GM21526 (cell line): Measurements from ENCODE around the gene CDHR2.

Experiments
- ATAC-seq: cut with Tn5 transposase; IDR thresholded peaks from one replicate; pipeline ENCODE4 v1.9.1; 2021; ENCODE audit warnings: moderate library complexity; ENCODE audit not compliant: unreplicated experiment, low FRiP score

CDHR2 gene, protein sequence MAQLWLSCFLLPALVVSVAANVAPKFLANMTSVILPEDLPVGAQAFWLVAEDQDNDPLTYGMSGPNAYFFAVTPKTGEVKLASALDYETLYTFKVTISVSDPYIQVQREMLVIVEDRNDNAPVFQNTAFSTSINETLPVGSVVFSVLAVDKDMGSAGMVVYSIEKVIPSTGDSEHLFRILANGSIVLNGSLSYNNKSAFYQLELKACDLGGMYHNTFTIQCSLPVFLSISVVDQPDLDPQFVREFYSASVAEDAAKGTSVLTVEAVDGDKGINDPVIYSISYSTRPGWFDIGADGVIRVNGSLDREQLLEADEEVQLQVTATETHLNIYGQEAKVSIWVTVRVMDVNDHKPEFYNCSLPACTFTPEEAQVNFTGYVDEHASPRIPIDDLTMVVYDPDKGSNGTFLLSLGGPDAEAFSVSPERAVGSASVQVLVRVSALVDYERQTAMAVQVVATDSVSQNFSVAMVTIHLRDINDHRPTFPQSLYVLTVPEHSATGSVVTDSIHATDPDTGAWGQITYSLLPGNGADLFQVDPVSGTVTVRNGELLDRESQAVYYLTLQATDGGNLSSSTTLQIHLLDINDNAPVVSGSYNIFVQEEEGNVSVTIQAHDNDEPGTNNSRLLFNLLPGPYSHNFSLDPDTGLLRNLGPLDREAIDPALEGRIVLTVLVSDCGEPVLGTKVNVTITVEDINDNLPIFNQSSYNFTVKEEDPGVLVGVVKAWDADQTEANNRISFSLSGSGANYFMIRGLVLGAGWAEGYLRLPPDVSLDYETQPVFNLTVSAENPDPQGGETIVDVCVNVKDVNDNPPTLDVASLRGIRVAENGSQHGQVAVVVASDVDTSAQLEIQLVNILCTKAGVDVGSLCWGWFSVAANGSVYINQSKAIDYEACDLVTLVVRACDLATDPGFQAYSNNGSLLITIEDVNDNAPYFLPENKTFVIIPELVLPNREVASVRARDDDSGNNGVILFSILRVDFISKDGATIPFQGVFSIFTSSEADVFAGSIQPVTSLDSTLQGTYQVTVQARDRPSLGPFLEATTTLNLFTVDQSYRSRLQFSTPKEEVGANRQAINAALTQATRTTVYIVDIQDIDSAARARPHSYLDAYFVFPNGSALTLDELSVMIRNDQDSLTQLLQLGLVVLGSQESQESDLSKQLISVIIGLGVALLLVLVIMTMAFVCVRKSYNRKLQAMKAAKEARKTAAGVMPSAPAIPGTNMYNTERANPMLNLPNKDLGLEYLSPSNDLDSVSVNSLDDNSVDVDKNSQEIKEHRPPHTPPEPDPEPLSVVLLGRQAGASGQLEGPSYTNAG (N-terminal part only)

DNA sequence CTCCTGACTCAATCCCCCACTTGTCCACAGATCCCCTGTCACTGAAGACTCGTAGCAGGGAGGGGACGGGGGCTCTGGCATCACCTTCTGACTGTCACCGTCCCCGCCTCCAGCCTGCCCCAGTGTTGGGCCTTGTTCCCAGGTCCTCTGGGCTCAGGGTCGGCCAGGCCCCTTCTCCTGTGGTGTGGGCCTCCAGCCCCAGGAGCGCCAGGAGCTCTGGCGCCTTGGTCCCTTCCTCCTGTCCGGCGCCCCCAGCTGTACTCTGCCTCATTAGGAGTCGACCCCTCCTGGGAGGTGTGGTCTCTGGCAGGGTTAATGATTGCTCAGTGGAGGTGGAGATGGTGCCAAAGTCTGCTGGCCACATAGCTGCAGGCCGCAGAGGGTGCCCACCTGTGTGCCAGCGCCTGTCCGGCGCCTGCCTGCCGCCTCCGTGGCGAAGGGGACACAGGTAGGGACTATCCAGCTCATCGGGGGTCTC lies at the start of gene CDHR2:
Gene CDHR2 (plus strand): TSS at position 376 of the 478 bp plus-strand sequence. CDS start 16,011 bp downstream, outside the sequence.
- ATAC-seq = no peak

DNA sequence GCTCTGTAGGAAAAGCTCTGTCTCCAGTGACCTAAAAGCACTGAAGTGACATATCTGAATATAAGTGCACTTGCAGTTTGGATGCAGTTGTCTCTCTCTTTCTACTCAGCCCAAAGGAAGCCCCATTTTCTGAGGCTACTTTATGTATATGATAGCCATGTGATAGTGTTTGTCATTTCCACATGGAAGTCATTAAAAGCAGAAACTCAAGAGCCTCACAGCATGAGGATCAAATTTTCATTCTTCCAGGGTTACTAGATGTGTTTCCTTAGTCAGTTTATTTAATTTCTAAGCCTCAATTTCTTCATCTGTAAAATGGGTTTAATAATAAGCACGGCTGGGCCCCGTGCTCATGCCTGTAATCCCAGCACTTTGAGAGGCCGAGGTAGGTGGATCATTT lies 48.6 kb upstream of the CDHR2 start:
- ATAC-seq = no peak

DNA sequence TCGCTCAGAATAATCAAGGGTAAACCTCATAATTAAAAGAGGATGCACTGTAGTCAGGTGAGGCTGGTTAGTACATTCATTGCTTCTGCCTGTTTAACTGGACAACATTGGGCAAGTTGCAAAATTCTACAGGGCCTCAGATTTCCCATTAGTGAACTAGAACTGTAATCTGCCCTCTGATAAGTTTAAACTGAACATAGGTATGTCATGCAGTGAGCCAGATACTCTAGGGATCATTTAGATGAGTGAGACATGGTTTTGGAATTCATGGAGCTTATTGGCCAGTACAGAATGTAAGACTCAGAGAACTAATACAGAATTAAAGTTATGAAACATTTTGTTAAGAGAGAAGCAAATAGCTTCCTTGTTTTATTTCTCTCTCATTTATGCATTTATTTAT lies 47.8 kb upstream of the CDHR2 start:
- no peak for ATAC-seq

DNA sequence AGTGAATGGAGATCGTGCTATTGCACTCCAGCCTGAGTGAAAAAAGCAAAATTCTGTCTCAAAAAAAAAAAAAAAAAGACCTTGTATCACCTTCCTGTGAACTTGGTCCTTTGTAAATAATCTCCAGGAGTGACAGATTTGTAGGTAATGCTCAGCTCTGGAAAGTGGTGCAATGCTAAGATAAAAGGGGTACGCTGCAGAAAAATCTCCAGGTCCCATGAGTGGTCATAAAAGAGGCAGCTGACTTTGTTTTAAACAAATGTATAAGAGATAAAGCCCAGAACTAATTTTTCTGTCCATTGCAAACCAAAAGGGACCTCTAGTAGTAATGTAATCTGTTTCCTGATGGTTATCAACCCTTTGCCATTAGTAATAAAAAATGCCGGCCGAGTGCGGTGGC lies 45.6 kb upstream of the CDHR2 start:
- no peak for ATAC-seq

DNA sequence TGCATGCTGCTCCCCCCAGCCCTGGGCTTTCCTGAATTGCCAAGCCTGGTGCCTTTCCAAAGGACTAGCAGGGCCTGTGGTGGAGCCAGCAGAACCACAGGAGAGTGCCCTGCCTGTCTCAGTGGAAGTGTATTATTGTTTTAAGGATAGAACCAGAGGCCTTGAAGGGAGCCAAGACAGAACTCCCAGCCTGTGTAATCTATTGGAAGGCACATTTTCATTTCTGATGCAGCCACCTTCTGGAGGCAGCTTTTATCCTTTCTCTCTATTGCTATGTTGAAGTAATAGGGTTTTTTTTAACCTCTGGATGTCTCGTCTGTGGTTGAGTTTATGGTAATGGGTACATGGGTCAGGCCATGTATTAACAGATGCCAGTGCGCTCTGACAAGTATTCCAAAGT lies 41.2 kb upstream of the CDHR2 start:
- ATAC-seq = no peak

DNA sequence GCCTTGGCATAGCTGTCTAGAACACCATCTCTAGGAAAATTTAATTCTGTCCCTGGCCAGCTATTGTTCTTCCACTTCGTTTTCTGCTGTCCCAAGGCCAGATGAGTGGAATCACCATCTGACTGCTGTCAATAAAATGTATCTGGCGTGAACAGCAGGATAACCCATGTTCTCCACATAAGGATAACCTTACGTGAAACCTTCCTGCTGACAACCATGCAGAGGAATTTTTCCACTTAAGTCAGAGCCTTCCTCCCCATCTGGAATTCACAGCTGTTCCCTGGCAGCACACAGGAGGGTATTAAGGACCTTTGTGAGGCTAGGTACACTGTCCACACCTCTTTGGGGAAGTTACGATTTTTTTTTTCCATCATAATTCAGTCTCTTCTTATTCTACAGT lies 40.5 kb upstream of the CDHR2 start:
- no peak for ATAC-seq

DNA sequence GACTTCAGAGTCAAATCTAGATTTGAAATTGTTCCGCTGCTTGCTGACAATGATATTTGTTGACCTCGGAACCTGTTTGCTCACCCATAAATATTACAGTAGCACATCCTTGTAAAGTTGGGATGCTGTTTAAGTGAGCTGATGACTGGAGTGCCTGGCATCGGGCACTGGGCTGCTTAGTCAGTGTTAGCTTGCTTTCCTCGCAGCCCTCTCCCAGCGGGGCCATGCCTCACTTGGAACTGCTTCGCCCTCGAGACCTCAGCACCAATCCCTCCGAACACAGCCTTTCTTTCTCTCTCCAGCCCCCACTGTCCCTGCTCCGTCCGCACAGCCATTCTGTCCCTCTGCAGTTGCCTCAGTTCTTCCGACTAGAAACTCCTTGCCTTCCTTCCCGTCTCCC lies 35.4 kb upstream of the CDHR2 start:
- no peak for ATAC-seq

DNA sequence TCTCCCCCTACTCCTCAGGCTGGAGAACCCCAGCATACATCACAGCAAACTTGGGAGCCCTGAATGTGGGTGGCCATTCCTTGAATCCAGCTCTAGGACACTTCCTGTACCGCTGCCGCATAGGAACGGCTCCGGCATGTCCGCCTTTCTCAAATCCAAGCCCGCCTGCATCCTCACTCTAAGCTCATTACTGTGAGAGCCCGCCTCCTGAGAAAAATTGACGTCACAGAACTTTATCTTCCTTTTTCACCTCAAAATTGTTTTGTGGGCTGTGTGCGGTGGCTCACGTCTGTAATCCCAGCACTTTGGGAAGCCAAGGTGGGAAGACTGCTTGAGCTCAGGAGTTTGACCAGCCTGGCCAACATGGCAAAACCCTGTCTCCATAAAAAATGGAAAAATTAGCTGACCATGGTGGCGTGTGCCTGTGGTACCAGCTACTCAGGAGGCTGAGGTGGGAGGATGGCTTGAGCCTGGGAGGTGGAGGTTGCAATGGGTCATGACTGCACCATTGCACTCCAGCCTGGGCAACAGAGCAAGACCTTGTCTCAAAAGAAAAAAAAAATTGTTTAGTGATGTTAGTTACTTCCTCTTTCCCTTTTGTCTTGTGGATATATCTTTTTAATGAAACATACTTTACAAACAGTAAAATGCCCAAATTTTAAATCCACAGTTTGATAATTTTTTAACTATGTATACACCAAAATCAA lies 34.7 kb upstream of the CDHR2 start:
- ATAC-seq = no peak

DNA sequence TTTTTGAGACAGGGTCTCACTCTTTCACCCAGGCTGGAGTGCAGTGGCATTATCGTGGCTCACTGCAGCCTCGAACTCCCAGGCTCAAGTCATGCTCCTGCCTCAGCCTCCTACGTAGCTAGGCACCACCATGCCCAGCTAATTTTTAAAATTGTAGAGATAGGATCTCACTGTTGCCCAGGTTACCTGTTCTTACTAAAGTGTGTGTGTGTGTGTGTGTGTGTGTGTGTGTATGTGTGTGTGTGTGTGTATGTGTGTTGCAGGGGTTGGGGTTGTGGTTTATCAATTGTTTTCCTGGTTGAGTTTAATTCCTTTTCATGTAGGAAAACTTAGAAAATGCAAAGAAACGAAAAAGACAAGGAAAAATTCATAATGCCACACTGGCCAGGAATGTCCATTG lies 33.7 kb upstream of the CDHR2 start:
- ATAC-seq = no peak

DNA sequence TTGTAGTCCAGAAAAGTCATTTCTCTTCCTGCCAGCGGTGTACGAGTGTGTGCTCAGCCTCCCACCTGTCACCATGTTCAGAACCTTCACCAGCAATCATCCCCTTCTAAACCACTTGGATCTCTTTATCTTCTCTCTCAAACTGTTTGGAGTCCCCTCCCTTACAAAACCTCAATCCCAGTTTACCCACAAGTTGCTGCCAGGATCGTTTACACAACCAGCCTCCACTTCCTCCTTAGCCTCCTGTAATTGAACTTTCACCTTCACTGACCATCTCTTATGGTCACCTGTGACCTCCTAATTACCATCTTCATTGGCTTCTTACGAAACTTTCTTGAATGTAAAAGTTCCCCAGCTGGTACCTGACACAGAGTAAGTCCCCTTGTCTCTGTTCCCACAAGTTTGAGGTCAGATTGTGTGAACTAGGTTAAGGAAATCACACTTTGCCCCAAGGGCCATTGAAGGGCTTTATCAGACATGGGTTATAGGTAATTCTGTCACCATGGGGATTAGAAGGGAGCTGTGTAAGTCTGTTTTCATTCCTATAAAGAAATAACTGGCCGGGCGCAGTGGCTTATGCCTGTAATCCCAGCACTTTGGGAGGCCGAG lies 32.0 kb upstream of the CDHR2 start:
- no peak for ATAC-seq

DNA sequence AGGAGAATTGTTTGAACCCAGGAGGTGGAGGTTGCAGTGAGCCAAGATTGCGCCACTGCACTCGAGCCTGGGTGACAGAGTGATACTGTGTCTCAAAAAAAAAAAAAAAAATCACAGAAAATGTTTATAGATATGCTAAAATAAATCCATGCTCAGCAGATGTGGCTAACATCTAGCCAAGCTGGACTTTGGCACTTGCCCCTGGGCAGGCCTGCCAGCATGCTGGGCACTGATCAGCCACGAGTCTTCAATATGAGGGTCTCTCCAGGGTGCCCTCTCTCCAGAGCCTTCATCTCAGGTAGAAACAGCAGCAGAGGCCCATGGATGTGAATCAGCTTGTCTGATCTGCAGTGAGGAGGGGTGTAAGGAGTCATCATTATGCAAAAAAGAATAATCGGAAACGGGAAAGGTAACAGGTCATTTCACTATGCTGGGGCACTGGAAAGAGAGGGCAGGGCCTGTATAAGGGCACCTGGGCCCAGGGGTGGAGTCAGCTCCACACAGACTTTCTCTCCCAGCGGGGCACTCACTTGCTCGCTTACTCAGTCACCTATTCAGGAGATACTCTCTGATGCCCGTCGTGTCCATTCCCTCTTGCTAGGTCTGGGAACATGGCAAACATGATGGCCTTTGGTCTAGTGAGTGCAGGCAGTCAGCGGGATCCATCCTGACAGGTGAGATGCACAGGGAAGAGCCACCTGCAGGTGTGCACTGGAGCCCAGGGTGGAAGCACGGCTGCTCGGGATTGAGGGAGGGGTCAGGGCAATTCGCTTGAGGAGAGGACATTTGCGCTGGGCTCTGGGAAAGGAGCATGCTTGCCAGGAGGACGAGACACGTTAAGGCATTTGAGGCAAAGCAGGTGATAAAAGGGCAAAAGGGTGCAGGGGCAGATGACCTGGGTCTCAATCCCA lies 29.1 kb upstream of the CDHR2 start:
- ATAC-seq = no peak

DNA sequence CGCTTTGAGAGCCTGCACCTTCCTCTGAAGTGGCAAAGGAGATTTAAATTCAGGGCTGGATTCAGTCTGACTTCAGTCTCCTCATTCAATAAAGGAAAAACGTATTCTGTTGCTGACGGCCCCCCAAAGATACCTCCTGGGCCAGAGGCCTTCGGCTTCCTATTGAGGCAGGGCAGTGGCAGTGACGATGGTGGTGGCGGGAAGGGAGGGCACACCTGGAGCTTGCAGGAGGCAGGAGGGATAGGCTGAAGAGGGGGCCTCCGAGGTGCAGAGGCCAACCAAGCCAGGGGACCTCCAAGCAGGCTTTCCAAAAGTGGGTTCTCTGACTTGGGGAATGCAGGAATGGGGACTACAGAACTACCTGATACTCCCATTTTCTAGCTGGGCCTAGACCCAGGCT lies 27.9 kb upstream of the CDHR2 start:
- no peak for ATAC-seq

DNA sequence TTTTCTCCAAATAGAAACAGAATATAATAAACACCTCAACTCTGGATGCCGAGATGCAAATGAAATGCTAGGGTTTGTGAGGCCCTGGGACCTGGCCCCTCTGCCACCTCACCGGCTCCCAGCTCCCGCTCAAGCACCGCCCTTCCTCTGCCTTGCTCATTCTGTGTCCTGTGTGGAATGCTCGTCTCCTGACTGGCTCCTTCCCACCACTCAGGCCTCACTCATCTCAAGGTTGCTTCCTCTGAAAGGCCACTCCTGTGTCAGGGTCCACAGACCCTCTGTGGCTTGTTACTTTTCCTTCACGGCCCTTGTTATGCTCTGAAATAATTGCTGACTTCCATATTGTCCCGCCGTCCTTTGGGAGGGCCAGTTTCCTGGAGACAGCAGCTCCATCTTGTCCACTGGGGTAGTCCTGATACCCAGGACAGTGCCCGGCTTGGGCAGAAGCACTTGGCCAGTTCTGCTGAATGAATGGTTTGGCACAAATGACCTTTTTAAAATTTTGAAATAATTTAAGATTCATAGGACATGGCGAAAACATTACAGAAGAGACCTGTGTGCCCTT lies 27.4 kb upstream of the CDHR2 start:
- no peak for ATAC-seq

DNA sequence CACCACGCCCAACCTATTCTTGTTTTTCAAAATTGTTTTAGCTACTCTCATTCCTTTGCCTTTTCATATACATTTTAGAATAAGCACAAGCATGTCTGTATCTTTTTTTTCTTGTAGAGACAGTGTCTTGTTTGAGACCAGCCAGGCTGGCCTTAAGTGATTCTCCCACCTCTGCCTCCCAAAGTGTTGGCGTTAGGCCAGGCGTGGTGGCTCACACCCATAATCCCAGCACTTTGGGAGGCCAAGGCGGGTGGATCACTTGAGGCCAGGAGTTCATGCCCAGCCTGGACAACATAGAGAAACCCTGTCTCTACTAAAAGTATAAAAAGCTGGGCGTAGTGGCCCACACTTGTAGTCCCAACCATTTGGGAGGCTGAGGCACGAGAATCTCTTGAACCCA lies 25.0 kb upstream of the CDHR2 start:
- no peak for ATAC-seq

DNA sequence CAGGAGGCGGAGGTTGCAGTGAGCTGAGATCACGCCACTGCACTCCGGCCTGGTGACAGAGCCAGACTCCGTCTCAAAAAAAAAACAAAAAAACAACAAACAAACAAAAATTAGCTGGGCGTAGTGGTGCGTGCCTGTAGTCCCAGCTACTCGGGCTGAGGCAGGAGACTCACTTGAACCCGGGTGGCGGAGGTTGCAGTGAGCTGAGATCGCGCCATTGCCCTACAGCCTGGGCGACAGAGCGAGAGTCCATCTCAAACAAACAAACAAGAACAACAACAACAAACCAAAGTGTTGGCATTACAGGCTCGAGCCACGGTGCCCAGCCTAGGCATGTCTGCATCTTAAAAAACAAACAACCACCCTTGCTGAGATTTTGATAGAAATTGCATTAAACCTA lies 24.2 kb upstream of the CDHR2 start:
- no peak for ATAC-seq

DNA sequence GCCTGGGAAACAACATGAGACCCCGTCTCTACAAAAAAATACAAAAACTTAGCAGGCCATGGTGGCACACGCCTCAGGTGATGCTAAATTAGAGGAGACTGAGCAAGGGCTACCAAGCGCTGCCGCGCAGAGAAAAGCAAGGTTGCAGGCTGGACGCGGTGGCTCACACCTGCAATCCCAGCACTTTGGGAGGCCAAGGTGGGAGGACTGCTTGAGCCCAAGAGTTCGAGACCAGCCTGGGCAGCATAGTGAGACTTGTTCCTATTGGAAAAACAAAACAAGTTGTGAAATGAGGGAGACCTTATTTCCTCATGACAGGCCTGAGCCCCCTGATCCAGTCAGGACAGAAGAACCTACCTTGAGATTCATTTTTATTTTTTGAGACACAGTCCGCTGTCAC lies 23.5 kb upstream of the CDHR2 start:
- no peak for ATAC-seq

DNA sequence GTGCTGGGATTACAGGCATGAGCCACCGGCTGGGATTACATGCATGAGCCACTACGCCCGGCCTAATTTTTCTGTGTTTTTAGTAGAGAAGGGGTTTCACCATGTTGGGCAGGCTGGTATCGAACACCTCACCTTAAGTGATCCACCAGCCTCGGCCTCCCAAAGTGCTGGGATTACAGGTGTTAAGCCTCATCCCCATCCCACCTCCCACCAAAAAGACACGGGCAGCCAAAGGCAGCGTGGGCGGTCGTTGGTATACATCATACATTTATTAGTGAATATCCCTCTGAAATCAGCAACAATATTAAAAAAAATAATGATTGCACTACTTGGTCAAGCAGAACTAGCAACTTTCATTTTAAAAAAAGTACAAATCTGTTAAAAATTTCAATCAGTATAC lies 22.7 kb upstream of the CDHR2 start:
- ATAC-seq = no peak
